IMR-90 (cell line): Measurements from ENCODE around the gene PLSCR5. TPM values are rescaled to one million over a fixed set of nuclear protein-coding genes. Genes with fewer than 3 reads are reported as not detected.

Experiments
- ATAC-seq: fragments of 200-7000 bp; cut with Tn5 transposase; 2 replicates; pipeline ENCODE4 v1.9.1; 2020; ENCODE audit warnings: low read depth, mild to moderate bottlenecking, moderate library complexity
- BruUV-seq: library from RNA; stranded (reverse); fragments of 400-500 nt; replicated peaks from 2 replicates; lab custom pipeline; 2021; lab: Mats Ljungman, UMichigan
- CTCF ChIA-PET: fragments of 300-600 bp; formaldehyde crosslinking; extraction: SDS; loops from one replicate; lab custom pipeline; 2021; ENCODE audit warnings: antibody characterized with exemption; lab: Yijun Ruan, JAX
- POLR2A ChIA-PET: fragments of 300-600 bp; sonication (Branson Sonifier 250); formaldehyde crosslinking; loops from one replicate; lab custom pipeline; 2022; ENCODE audit warnings: antibody characterized with exemption; ENCODE audit not compliant: unreplicated experiment; lab: Charles Lee
- DNase-seq: peaks from one replicate; pipeline ENCODE4 v3.0.0; 2013
- H2AFZ ChIP-seq: replicated peaks from 2 replicates; pipeline ENCODE3; 2013; ENCODE audit warnings: low read length, mild to moderate bottlenecking; ENCODE audit not compliant: poor library complexity
- H2AK5ac ChIP-seq: 2 replicates; pipeline ENCODE4 v1.6.1; 2013; ENCODE audit warnings: low read depth, low read length, inconsistent platforms
- H2AK9ac ChIP-seq: replicated peaks from 2 replicates; pipeline ENCODE3; 2013; ENCODE audit warnings: mild to moderate bottlenecking, low read depth, low read length, moderate library complexity; ENCODE audit not compliant: poor library complexity
- H2BK120ac ChIP-seq: 2 replicates; pipeline ENCODE4 v1.6.1; 2013; ENCODE audit warnings: low read depth, low read length, inconsistent platforms
- H2BK15ac ChIP-seq: 3 replicates; pipeline ENCODE4 v1.6.1; 2013; ENCODE audit warnings: low read depth, low read length, inconsistent platforms
- H2BK20ac ChIP-seq: 2 replicates; pipeline ENCODE4 v1.6.1; 2013; ENCODE audit warnings: low read depth, mild to moderate bottlenecking, inconsistent platforms, low read length, moderate library complexity
- H2BK5ac ChIP-seq: 2 replicates; pipeline ENCODE4 v1.6.1; 2013; ENCODE audit warnings: mild to moderate bottlenecking, low read depth, low read length, inconsistent platforms; ENCODE audit not compliant: poor library complexity, severe bottlenecking
- H3K14ac ChIP-seq: replicated peaks from 2 replicates; pipeline ENCODE4 v1.6.1; 2013; ENCODE audit warnings: low read depth, low read length, inconsistent platforms
- H3K18ac ChIP-seq: 2 replicates; pipeline ENCODE4 v1.6.1; 2013; ENCODE audit warnings: low read depth, low read length, control low read depth
- H3K23ac ChIP-seq: 2 replicates; pipeline ENCODE4 v1.6.1; 2013; ENCODE audit warnings: low read depth, low read length, inconsistent platforms
- H3K27ac ChIP-seq: 2 replicates; pipeline ENCODE4 v1.5.1; 2013; ENCODE audit warnings: mild to moderate bottlenecking, control low read depth, low read length; ENCODE audit not compliant: insufficient read depth
- H3K27me3 ChIP-seq: 2 replicates; pipeline ENCODE4 v1.6.1; 2013; ENCODE audit warnings: low read length; ENCODE audit not compliant: control insufficient read depth, insufficient read depth
- H3K36me3 ChIP-seq: 2 replicates; pipeline ENCODE4 v1.6.1; 2013; ENCODE audit warnings: low read length, mixed read lengths; ENCODE audit not compliant: control insufficient read depth, insufficient read depth
- H3K4ac ChIP-seq: 2 replicates; pipeline ENCODE4 v1.6.1; 2013; ENCODE audit warnings: low read depth, low read length, inconsistent platforms
- H3K4me1 ChIP-seq: 2 replicates; pipeline ENCODE4 v1.6.1; 2013; ENCODE audit warnings: low read length, mixed read lengths; ENCODE audit not compliant: control insufficient read depth, insufficient read depth
- H3K4me2 ChIP-seq: 2 replicates; pipeline ENCODE4 v1.6.1; 2013; ENCODE audit warnings: low read depth, mild to moderate bottlenecking, control low read depth, low read length, moderate library complexity
- H3K4me3 ChIP-seq: 2 replicates; pipeline ENCODE4 v1.5.1; 2013; ENCODE audit warnings: low read depth, mild to moderate bottlenecking, control low read depth, low read length, moderate library complexity; ENCODE audit not compliant: insufficient read depth
- H3K56ac ChIP-seq: 2 replicates; pipeline ENCODE4 v1.6.1; 2013; ENCODE audit warnings: low read length, inconsistent platforms; ENCODE audit not compliant: insufficient read depth; ENCODE audit errors: extremely low read depth
- H3K79me1 ChIP-seq, 2 experiments: 2 replicates each; pipeline ENCODE4 v1.6.1; 2013; ENCODE audit warnings: low read length in 2 of 2, inconsistent platforms in 1 of 2, low read depth in 1 of 2
- H3K9ac ChIP-seq: 2 replicates; pipeline ENCODE4 v1.6.1; 2013; ENCODE audit warnings: low read depth, low read length, control low read depth
- H3K9me1 ChIP-seq: 2 replicates; pipeline ENCODE4 v1.6.1; 2013; ENCODE audit warnings: low read length, inconsistent platforms; ENCODE audit not compliant: insufficient read depth
- H3K9me3 ChIP-seq: 2 replicates; pipeline ENCODE4 v1.6.1; 2013; ENCODE audit warnings: low read length; ENCODE audit not compliant: control insufficient read depth, insufficient read depth
- H4K20me1 ChIP-seq: 2 replicates; pipeline ENCODE4 v1.6.1; 2013; ENCODE audit warnings: low read length, inconsistent platforms; ENCODE audit not compliant: insufficient read depth
- H4K5ac ChIP-seq: 2 replicates; pipeline ENCODE4 v1.6.1; 2013; ENCODE audit warnings: mild to moderate bottlenecking, low read depth, low read length, control low read depth
- H4K8ac ChIP-seq, 2 experiments: 2 replicates each; pipeline ENCODE4 v1.6.1; 2013; ENCODE audit warnings: low read depth in 2 of 2, low read length in 2 of 2, control low read depth in 1 of 2, inconsistent platforms in 1 of 2
- H4K91ac ChIP-seq: 2 replicates; pipeline ENCODE4 v1.6.1; 2013; ENCODE audit warnings: low read depth, low read length, inconsistent platforms; ENCODE audit not compliant: insufficient read depth
- BHLHE40 ChIP-seq: fragments of 150-350 bp; IDR thresholded peaks from 2 replicates; pipeline ENCODE4 v1.6.1; 2016; ENCODE audit warnings: mild to moderate bottlenecking, low read depth, low read length
- CHD1 ChIP-seq: IDR thresholded peaks from 2 replicates; pipeline ENCODE4 v1.6.1; 2012; ENCODE audit warnings: low read depth, low read length, improper control_type of control experiment
- FOS ChIP-seq: fragments of 150-350 bp; IDR thresholded peaks from 2 replicates; pipeline ENCODE4 v1.6.1; 2016; ENCODE audit warnings: low read depth, low read length
- MAFK ChIP-seq: IDR thresholded peaks from 2 replicates; pipeline ENCODE4 v1.6.1; 2012; ENCODE audit warnings: low read depth, low read length, improper control_type of control experiment
- MXI1 ChIP-seq: IDR thresholded peaks from 2 replicates; pipeline ENCODE4 v1.6.1; 2012; ENCODE audit warnings: low read depth, mild to moderate bottlenecking, low read length, moderate library complexity, borderline replicate concordance
- NFE2L2 ChIP-seq: fragments of 150-350 bp; IDR thresholded peaks from 2 replicates; pipeline ENCODE4 v1.6.1; 2016; ENCODE audit warnings: low read depth, mild to moderate bottlenecking, low read length
- RCOR1 ChIP-seq: IDR thresholded peaks from 2 replicates; pipeline ENCODE4 v1.6.1; 2012; ENCODE audit warnings: mild to moderate bottlenecking, low read length, improper control_type of control experiment; ENCODE audit not compliant: insufficient replicate concordance
- RFX5 ChIP-seq: IDR thresholded peaks from 2 replicates; pipeline ENCODE4 v1.8.0; 2012; ENCODE audit warnings: low read depth, mild to moderate bottlenecking, low read length, moderate library complexity
- SMC3 ChIP-seq: fragments of 150-350 bp; IDR thresholded peaks from 2 replicates; pipeline ENCODE4 v1.6.1; 2016; ENCODE audit warnings: low read depth, mild to moderate bottlenecking, antibody characterized with exemption, low read length, moderate library complexity
- USF2 ChIP-seq: fragments of 150-350 bp; IDR thresholded peaks from 2 replicates; pipeline ENCODE4 v1.6.1; 2017; ENCODE audit warnings: mild to moderate bottlenecking, antibody characterized with exemption, low read length, low read depth
- WGBS, 2 experiments: methylation state at CpG; one replicate each; pipeline versions ENCODE4 v1.1.5 to v1.1.7; 2013; ENCODE audit warnings: missing lambda C conversion rate in 2 of 2; ENCODE audit not compliant: insufficient read length in 1 of 2; ENCODE audit errors: extremely low coverage in 2 of 2; 5-methylcytosine and 5-hydroxymethylcytosine counted together
- dilution Hi-C: fragments of 300-500 bp; cut with HindIII; formaldehyde crosslinking; loops from one replicate; pipeline ENCODE4 v1.14.3; 2018; ENCODE audit warnings: low sequenced_read_pairs; ENCODE audit not compliant: unreplicated experiment
- in situ Hi-C: fragments of 300-500 bp; cut with MboI; formaldehyde crosslinking; loops from 3 replicates; pipeline ENCODE4 v1.14.3; 2019; ENCODE audit warnings: low sequenced_read_pairs, inconsistent platforms, mixed read lengths
- intact Hi-C: fragments of 100-400 bp; cut with micrococcal nuclease; formaldehyde crosslinking; loops from 2 replicates; pipeline ENCODE4 v1.10.0; 2022
- polyA plus RNA-seq, 3 experiments: library from polyadenylated mRNA; depleted of rRNA; stranded (reverse); fragments of >200 nt; gene quantifications; 2 replicates each; pipeline ENCODE4 v1.2.3, GENCODE V29; 2012; ENCODE audit warnings: low replicate concordance in 1 of 3
- total RNA-seq: library from RNA; depleted of rRNA; stranded (reverse); fragments of >200 nt; gene quantifications from 2 replicates; pipeline ENCODE4 v1.2.3, GENCODE V29; 2012

PLSCR5 gene
- total and polyA plus RNA-seq, 2 of the 4 experiments (the other 2 are of a cell fraction): not detected

GRCh38 chr3:146558781-146559180 lies 46.4 kb downstream of the PLSCR5 start:
- Histone ChIP-seq H3K36me3 (no peaks in the 10 kb centered on the region; the same call in 1 of the 2 replicates), H3K9me1 (no peaks in the 10 kb centered on the region), H3K9ac (no peak overlapping the region), H2BK120ac (no peak overlapping the region), H3K27ac (no peak overlapping the region), H3K56ac (no peak overlapping the region), H3K4me1 (no peaks in the 10 kb centered on the region; the same call in 1 of the 2 replicates), H3K23ac (no peak overlapping the region), H4K5ac (no peak overlapping the region), H3K4me3 (no peak overlapping the region), H2BK20ac (no peak overlapping the region), H2AK9ac (no peak overlapping the region), H3K27me3 (no peaks in the 10 kb centered on the region; the same call in 1 of the 2 replicates), H2AK5ac (no peak overlapping the region), H2AFZ (no peak overlapping the region), H3K9me3 (no peaks in the 10 kb centered on the region), H3K18ac (no peak overlapping the region), H3K4me2 (no peak overlapping the region), H4K8ac (no peak overlapping the region), H3K4ac (no peak overlapping the region), H4K91ac (no peak overlapping the region), H4K20me1 (no peaks in the 10 kb centered on the region), H3K14ac (no peak overlapping the region), H2BK5ac (no peak overlapping the region), H2BK15ac (no peak overlapping the region), H3K79me1 (no peaks in the 10 kb centered on the region)
- dilution Hi-C loops (no loop called here), in situ Hi-C loops (no loop called here), intact Hi-C loops (no loop called here)
- no TSS peak for BruUV-seq
- no peak for TF ChIP-seq MXI1
- TF ChIP-seq BHLHE40: no peak
- no peak for TF ChIP-seq CHD1
- no peak for TF ChIP-seq SMC3
- no peak for TF ChIP-seq RFX5
- no peak for TF ChIP-seq NFE2L2
- no peak for TF ChIP-seq USF2
- TF ChIP-seq MAFK: no peak
- TF ChIP-seq FOS: no peak
- TF ChIP-seq RCOR1: no peak
- no peak for ATAC-seq
- no peak for DNase-seq
- ChIA-PET POLR2A (no interaction called here), CTCF (no interaction called here)
- no CpG with 5 or more reads among the region's 2 CpGs for WGBS, 2 experiments
